ENCODE measurements around the gene SLAIN2.

Gene SLAIN2

GRCh38 chr4:48343551-48343950 lies 2.2 kb downstream of the SLAIN2 start:
- peaks cover 31 to 34% of the 10 kb centered on the region in 2 donors for H3K4me1 ChIP-seq (ENCODE audit: control insufficient read depth in 1 of 2, insufficient read depth in 2 of 2, low read length in 2 of 2)
- no peak overlapping the region for H3K27ac ChIP-seq (ENCODE audit: low read depth, low read length)

GRCh38 chr4:48345542-48345941 lies 4.2 kb downstream of the SLAIN2 start:
- Histone ChIP-seq H3K9me3 (ENCODE audit: control insufficient read depth in 1 of 2, low read length in 2 of 2) (no peaks in the 10 kb centered on the region), H3K9ac (ENCODE audit: low read depth in 1 of 2, low read length in 2 of 2) (no peak overlapping the region), H3K36me3 (ENCODE audit: control insufficient read depth in 1 of 2, insufficient read depth in 2 of 2, low read length in 2 of 2) (no peaks in the 10 kb centered on the region), H3K27me3 (ENCODE audit: control insufficient read depth in 1 of 2, insufficient read depth in 2 of 2, low read length in 2 of 2) (no peaks in the 10 kb centered on the region), H3K27ac (ENCODE audit: low read depth, low read length) (no peak overlapping the region), H3K4me3 (ENCODE audit: low read depth in 1 of 2, low read length in 2 of 2) (no peak overlapping the region), H3K4me1 (ENCODE audit: control insufficient read depth in 1 of 2, insufficient read depth in 2 of 2, low read length in 2 of 2) (peaks cover 22 to 28% of the 10 kb centered on the region in 2 donors)

More at GRCh38 chr4:48343551-48343950, 2.2 kb downstream of the SLAIN2 start:
- Histone ChIP-seq H3K27me3 (ENCODE audit: control insufficient read depth in 1 of 2, insufficient read depth in 2 of 2, low read length in 2 of 2) (no peaks in the 10 kb centered on the region), H3K36me3 (ENCODE audit: control insufficient read depth in 1 of 2, insufficient read depth in 2 of 2, low read length in 2 of 2) (no peaks in the 10 kb centered on the region), H3K9ac (ENCODE audit: low read depth in 1 of 2, low read length in 2 of 2) (peak overlapping the region in 1 of 2 donors; percentile 77), H3K9me3 (ENCODE audit: control insufficient read depth in 1 of 2, low read length in 2 of 2) (no peaks in the 10 kb centered on the region), H3K4me3 (ENCODE audit: low read depth in 1 of 2, low read length in 2 of 2) (peak overlapping the region; percentile 93 to 95)

- no peaks in the 10 kb centered on the region for H3K36me3 ChIP-seq (ENCODE audit: control insufficient read depth in 1 of 2, insufficient read depth in 2 of 2, low read length in 2 of 2)
- H3K4me3 ChIP-seq (ENCODE audit: low read depth in 1 of 2, low read length in 2 of 2): no peak overlapping the region
- peaks cover 20 to 28% of the 10 kb centered on the region in 2 donors for H3K4me1 ChIP-seq (ENCODE audit: control insufficient read depth in 1 of 2, insufficient read depth in 2 of 2, low read length in 2 of 2)
Observed at GRCh38 chr4:48346594-48346993, 5.3 kb downstream of the SLAIN2 start.

GRCh38 chr4:48347282-48347921 lies 6.1 kb downstream of the SLAIN2 start:
- Histone ChIP-seq H3K9ac (ENCODE audit: low read depth in 1 of 2, low read length in 2 of 2) (no peak overlapping the region), H3K4me3 (ENCODE audit: low read depth in 1 of 2, low read length in 2 of 2) (no peak overlapping the region), H3K36me3 (ENCODE audit: control insufficient read depth in 1 of 2, insufficient read depth in 2 of 2, low read length in 2 of 2) (no peaks in the 10 kb centered on the region), H3K4me1 (ENCODE audit: control insufficient read depth in 1 of 2, insufficient read depth in 2 of 2, low read length in 2 of 2) (peaks cover 18 to 28% of the 10 kb centered on the region in 2 donors), H3K9me3 (ENCODE audit: control insufficient read depth in 1 of 2, low read length in 2 of 2) (no peaks in the 10 kb centered on the region), H3K27me3 (ENCODE audit: control insufficient read depth in 1 of 2, insufficient read depth in 2 of 2, low read length in 2 of 2) (no peaks in the 10 kb centered on the region), H3K27ac (ENCODE audit: low read depth, low read length) (no peak overlapping the region)

More at GRCh38 chr4:48346594-48346993, 5.3 kb downstream of the SLAIN2 start:
- Histone ChIP-seq H3K9ac (ENCODE audit: low read depth in 1 of 2, low read length in 2 of 2) (no peak overlapping the region), H3K9me3 (ENCODE audit: control insufficient read depth in 1 of 2, low read length in 2 of 2) (no peaks in the 10 kb centered on the region), H3K27ac (ENCODE audit: low read depth, low read length) (no peak overlapping the region), H3K27me3 (ENCODE audit: control insufficient read depth in 1 of 2, insufficient read depth in 2 of 2, low read length in 2 of 2) (no peaks in the 10 kb centered on the region)

- Histone ChIP-seq H3K9ac (ENCODE audit: low read depth in 1 of 2, low read length in 2 of 2) (no peak overlapping the region), H3K4me1 (ENCODE audit: control insufficient read depth in 1 of 2, insufficient read depth in 2 of 2, low read length in 2 of 2) (peaks cover 0 to 6% of the 10 kb centered on the region in 2 donors), H3K36me3 (ENCODE audit: control insufficient read depth in 1 of 2, insufficient read depth in 2 of 2, low read length in 2 of 2) (no peaks in the 10 kb centered on the region), H3K4me3 (ENCODE audit: low read depth in 1 of 2, low read length in 2 of 2) (no peak overlapping the region), H3K27me3 (ENCODE audit: control insufficient read depth in 1 of 2, insufficient read depth in 2 of 2, low read length in 2 of 2) (no peaks in the 10 kb centered on the region), H3K9me3 (ENCODE audit: control insufficient read depth in 1 of 2, low read length in 2 of 2) (no peaks in the 10 kb centered on the region), H3K27ac (ENCODE audit: low read depth, low read length) (no peak overlapping the region)
Observed at GRCh38 chr4:48350871-48351270, 9.5 kb downstream of the SLAIN2 start.

GRCh38 chr4:48352793-48353192 lies 11.5 kb downstream of the SLAIN2 start:
- H3K4me1 ChIP-seq (ENCODE audit: control insufficient read depth in 1 of 2, insufficient read depth in 2 of 2, low read length in 2 of 2): no peaks in the 10 kb centered on the region
- no peaks in the 10 kb centered on the region for H3K9me3 ChIP-seq (ENCODE audit: control insufficient read depth in 1 of 2, low read length in 2 of 2)
- no peak overlapping the region for H3K4me3 ChIP-seq (ENCODE audit: low read depth in 1 of 2, low read length in 2 of 2)
- no peaks in the 10 kb centered on the region for H3K27me3 ChIP-seq (ENCODE audit: control insufficient read depth in 1 of 2, insufficient read depth in 2 of 2, low read length in 2 of 2)
- H3K9ac ChIP-seq (ENCODE audit: low read depth in 1 of 2, low read length in 2 of 2): no peak overlapping the region
- H3K36me3 ChIP-seq (ENCODE audit: control insufficient read depth in 1 of 2, insufficient read depth in 2 of 2, low read length in 2 of 2): no peaks in the 10 kb centered on the region
- no peak overlapping the region for H3K27ac ChIP-seq (ENCODE audit: low read depth, low read length)

GRCh38 chr4:48356355-48356754 lies 15.0 kb downstream of the SLAIN2 start:
- no peaks in the 10 kb centered on the region for H3K36me3 ChIP-seq (ENCODE audit: control insufficient read depth in 1 of 2, insufficient read depth in 2 of 2, low read length in 2 of 2)
- H3K4me1 ChIP-seq (ENCODE audit: control insufficient read depth in 1 of 2, insufficient read depth in 2 of 2, low read length in 2 of 2): no peaks in the 10 kb centered on the region
- no peak overlapping the region for H3K27ac ChIP-seq (ENCODE audit: low read depth, low read length)
- no peak overlapping the region for H3K4me3 ChIP-seq (ENCODE audit: low read depth in 1 of 2, low read length in 2 of 2)
- H3K27me3 ChIP-seq (ENCODE audit: control insufficient read depth in 1 of 2, insufficient read depth in 2 of 2, low read length in 2 of 2): no peaks in the 10 kb centered on the region
- H3K9me3 ChIP-seq (ENCODE audit: control insufficient read depth in 1 of 2, low read length in 2 of 2): no peaks in the 10 kb centered on the region
- no peak overlapping the region for H3K9ac ChIP-seq (ENCODE audit: low read depth in 1 of 2, low read length in 2 of 2)

GRCh38 chr4:48360285-48361011 lies 19.1 kb downstream of the SLAIN2 start:
- Histone ChIP-seq H3K9ac (ENCODE audit: low read depth in 1 of 2, low read length in 2 of 2) (no peak overlapping the region), H3K9me3 (ENCODE audit: control insufficient read depth in 1 of 2, low read length in 2 of 2) (no peaks in the 10 kb centered on the region), H3K4me1 (ENCODE audit: control insufficient read depth in 1 of 2, insufficient read depth in 2 of 2, low read length in 2 of 2) (no peaks in the 10 kb centered on the region), H3K27ac (ENCODE audit: low read depth, low read length) (no peak overlapping the region), H3K27me3 (ENCODE audit: control insufficient read depth in 1 of 2, insufficient read depth in 2 of 2, low read length in 2 of 2) (no peaks in the 10 kb centered on the region), H3K36me3 (ENCODE audit: control insufficient read depth in 1 of 2, insufficient read depth in 2 of 2, low read length in 2 of 2) (no peaks in the 10 kb centered on the region), H3K4me3 (ENCODE audit: low read depth in 1 of 2, low read length in 2 of 2) (no peak overlapping the region)

GRCh38 chr4:48361012-48361400 lies 19.7 kb downstream of the SLAIN2 start:
- no peaks in the 10 kb centered on the region for H3K27me3 ChIP-seq (ENCODE audit: control insufficient read depth in 1 of 2, insufficient read depth in 2 of 2, low read length in 2 of 2)
- H3K36me3 ChIP-seq (ENCODE audit: control insufficient read depth in 1 of 2, insufficient read depth in 2 of 2, low read length in 2 of 2): no peaks in the 10 kb centered on the region
- H3K4me3 ChIP-seq (ENCODE audit: low read depth in 1 of 2, low read length in 2 of 2): no peak overlapping the region
- no peak overlapping the region for H3K27ac ChIP-seq (ENCODE audit: low read depth, low read length)
- H3K9me3 ChIP-seq (ENCODE audit: control insufficient read depth in 1 of 2, low read length in 2 of 2): no peaks in the 10 kb centered on the region
- H3K4me1 ChIP-seq (ENCODE audit: control insufficient read depth in 1 of 2, insufficient read depth in 2 of 2, low read length in 2 of 2): no peaks in the 10 kb centered on the region
- H3K9ac ChIP-seq (ENCODE audit: low read depth in 1 of 2, low read length in 2 of 2): no peak overlapping the region

GRCh38 chr4:48366611-48367010 lies 25.3 kb downstream of the SLAIN2 start:
- Histone ChIP-seq H3K36me3 (ENCODE audit: control insufficient read depth in 1 of 2, insufficient read depth in 2 of 2, low read length in 2 of 2) (no peaks in the 10 kb centered on the region), H3K9ac (ENCODE audit: low read depth in 1 of 2, low read length in 2 of 2) (no peak overlapping the region), H3K9me3 (ENCODE audit: control insufficient read depth in 1 of 2, low read length in 2 of 2) (no peaks in the 10 kb centered on the region), H3K27ac (ENCODE audit: low read depth, low read length) (no peak overlapping the region), H3K4me3 (ENCODE audit: low read depth in 1 of 2, low read length in 2 of 2) (no peak overlapping the region), H3K4me1 (ENCODE audit: control insufficient read depth in 1 of 2, insufficient read depth in 2 of 2, low read length in 2 of 2) (peaks cover 0 to 15% of the 10 kb centered on the region in 2 donors), H3K27me3 (ENCODE audit: control insufficient read depth in 1 of 2, insufficient read depth in 2 of 2, low read length in 2 of 2) (no peaks in the 10 kb centered on the region)

Data from duodenal mucosa (tissue), 2 donors.